CD14-positive monocyte (primary cell): ENCODE results near the gene METTL6. TPM values are rescaled to one million over a fixed set of nuclear protein-coding genes. Genes with fewer than 3 reads are reported as not detected.

Experiments
- DNase-seq, 3 donors: peaks; one replicate each; pipeline ENCODE4 v3.0.0-alpha.2; 2011 to 2022
- H2AFZ ChIP-seq: 2 replicates; pipeline ENCODE4 v1.6.0; 2012; ENCODE audit warnings: mild to moderate bottlenecking, low read depth, low read length, inconsistent platforms; ENCODE audit not compliant: insufficient read depth, poor library complexity, severe bottlenecking
- H3K27ac ChIP-seq, 2 donors: 1 replicate in 1 of 2; 2 replicates in 1 of 2; pipeline ENCODE4 v1.5.1; 2012 to 2013; ENCODE audit warnings: low read length in 2 of 2, control low read depth in 1 of 2, inconsistent platforms in 1 of 2, low read depth in 1 of 2, mild to moderate bottlenecking in 1 of 2
- H3K27me3 ChIP-seq, 2 donors: one replicate each; pipeline versions ENCODE4 v1.6.0 to v1.6.1; 2011 to 2013; ENCODE audit warnings: low read length in 2 of 2; ENCODE audit not compliant: control insufficient read depth in 2 of 2, insufficient read depth in 2 of 2
- H3K36me3 ChIP-seq, 2 donors: replicated peaks in 1 of 2; 1 replicate in 1 of 2; 2 replicates in 1 of 2; pipeline versions ENCODE4 v1.5.1 to v1.6.1; 2012 to 2013; ENCODE audit warnings: low read length in 2 of 2, control low read depth in 1 of 2, inconsistent platforms in 1 of 2, mild to moderate bottlenecking in 1 of 2; ENCODE audit not compliant: insufficient read depth in 2 of 2, control insufficient read depth in 1 of 2
- H3K4me1 ChIP-seq, 2 donors: 1 replicate in 1 of 2; 2 replicates in 1 of 2; pipeline versions ENCODE4 v1.5.1 to v1.6.1; 2012 to 2013; ENCODE audit warnings: low read length in 2 of 2, control low read depth in 1 of 2, inconsistent platforms in 1 of 2, mild to moderate bottlenecking in 1 of 2, moderate library complexity in 1 of 2; ENCODE audit not compliant: insufficient read depth in 2 of 2, control insufficient read depth in 1 of 2
- H3K4me2 ChIP-seq: replicated peaks from 2 replicates; pipeline ENCODE3; 2012; ENCODE audit warnings: low read length, moderate library complexity, mild to moderate bottlenecking; ENCODE audit not compliant: poor library complexity, severe bottlenecking; ENCODE audit errors: extremely low read depth
- H3K4me3 ChIP-seq, 3 experiments: fragments of 200-600 bp in 1 of 3; sonication (generic) in 1 of 3; replicated peaks in 1 of 3; 1 replicate in 2 of 3; 2 replicates in 1 of 3; pipeline ENCODE4 v1.5.1; 2011 to 2013; ENCODE audit warnings: low read length in 3 of 3, mild to moderate bottlenecking in 3 of 3, control low read depth in 2 of 3, low read depth in 2 of 3, inconsistent platforms in 1 of 3, moderate library complexity in 1 of 3
- H3K79me2 ChIP-seq: 2 replicates; pipeline ENCODE4 v1.6.0; 2012; ENCODE audit warnings: mild to moderate bottlenecking, control low read depth, inconsistent platforms, low read length, moderate library complexity; ENCODE audit not compliant: insufficient read depth
- H3K9ac ChIP-seq: 2 replicates; pipeline ENCODE4 v1.6.0; 2017; ENCODE audit warnings: low read length, mild to moderate bottlenecking; ENCODE audit not compliant: insufficient read depth, poor library complexity, severe bottlenecking
- H3K9me3 ChIP-seq, 2 donors: replicated peaks in 1 of 2; 1 replicate in 1 of 2; 2 replicates in 1 of 2; pipeline versions ENCODE4 v1.5.1 to v1.6.1; 2012 to 2013; ENCODE audit warnings: low read length in 2 of 2, control low read depth in 1 of 2; ENCODE audit not compliant: control insufficient read depth in 1 of 2, insufficient read depth in 1 of 2
- H4K20me1 ChIP-seq: 2 replicates; pipeline ENCODE4 v1.6.0; 2012; ENCODE audit warnings: mild to moderate bottlenecking, low read length, control low read depth, moderate library complexity; ENCODE audit not compliant: insufficient read depth
- H3K27ac Mint-ChIP-seq, 7 donors: one replicate each; pipeline ENCODE4 v1.8.0; 2020; ENCODE audit warnings: mild to moderate bottlenecking in 7 of 7, mixed read lengths in 7 of 7, moderate library complexity in 6 of 7, inconsistent platforms in 2 of 7
- H3K27me3 Mint-ChIP-seq, 3 donors: one replicate each; pipeline ENCODE4 v1.8.0; 2021 to 2022; ENCODE audit warnings: low read depth in 3 of 3, mild to moderate bottlenecking in 3 of 3, mixed read lengths in 3 of 3, moderate library complexity in 3 of 3, inconsistent platforms in 1 of 3
- H3K36me3 Mint-ChIP-seq, 2 donors: one replicate each; pipeline ENCODE4 v1.8.0; 2020; ENCODE audit warnings: mixed read lengths in 2 of 2, inconsistent platforms in 1 of 2, mild to moderate bottlenecking in 1 of 2
- H3K4me1 Mint-ChIP-seq: one replicate; pipeline ENCODE4 v1.8.0; 2020; ENCODE audit warnings: mild to moderate bottlenecking, mixed read lengths
- H3K4me3 Mint-ChIP-seq, 2 donors: one replicate each; pipeline ENCODE4 v1.8.0; 2020; ENCODE audit warnings: mild to moderate bottlenecking in 2 of 2, mixed read lengths in 2 of 2, moderate library complexity in 1 of 2
- H3K9me3 Mint-ChIP-seq, 7 donors: one replicate each; pipeline ENCODE4 v1.8.0; 2020 to 2022; ENCODE audit warnings: mixed read lengths in 7 of 7, mild to moderate bottlenecking in 6 of 7, moderate library complexity in 6 of 7, inconsistent platforms in 2 of 7
- CTCF ChIP-seq: fragments of 200-600 bp; IDR thresholded peaks from one replicate; pipeline ENCODE4 v1.8.0; 2022; ENCODE audit warnings: antibody characterized with exemption, mild to moderate bottlenecking
- WGBS: methylation state at CpG from one replicate; pipeline ENCODE4 v1.1.5; 2013; ENCODE audit warnings: missing lambda C conversion rate; ENCODE audit not compliant: insufficient coverage; 5-methylcytosine and 5-hydroxymethylcytosine counted together
- intact Hi-C, 2 donors: fragments of 100-400 bp; cut with micrococcal nuclease; formaldehyde crosslinking; loops; one replicate each; pipeline versions ENCODE4 v1.15.0 to v1.15.1; 2023
- polyA plus RNA-seq, 3 donors: library from polyadenylated mRNA; depleted of rRNA in 1 of 3; unstranded in 2 of 3; stranded (reverse) in 1 of 3; fragments of 300-500 nt in 2 of 3; fragments of >200 nt in 1 of 3; fragmentation: Illumina TruSeq in 2 of 3; gene quantifications; 1 replicate in 2 of 3; 2 replicates in 1 of 3; pipeline ENCODE4 v1.2.3, GENCODE V29; 2012 to 2021

The METTL6 gene
- polyA plus RNA-seq, 3 donors: 4.4 to 15.1 (median 9.1) TPM

GRCh38 chr3:15384510-15385237, 42.7 kb downstream of the METTL6 start:
- no peak overlapping the region for H3K9ac ChIP-seq
- Mint-ChIP-seq H3K27me3 (peaks cover 0 to 2% (median 1%) of the 10 kb centered on the region in 3 donors), H3K4me1 (peaks cover 37% of the 10 kb centered on the region), H3K4me3 (no peak overlapping the region), H3K36me3 (no peaks in the 10 kb centered on the region), H3K9me3 (peaks cover 0 to 7% (median 3%) of the 10 kb centered on the region in 7 donors), H3K27ac (peak overlapping the region in 6 of 7 donors; percentile 4 to 75 (median 25))
- H3K36me3 ChIP-seq: no peaks in the 10 kb centered on the region
- no peak overlapping the region for H3K4me2 ChIP-seq
- H3K9me3 ChIP-seq: no peaks in the 10 kb centered on the region
- H4K20me1 ChIP-seq: no peaks in the 10 kb centered on the region
- no peaks in the 10 kb centered on the region for H3K27me3 ChIP-seq
- no peak overlapping the region for H3K4me3 ChIP-seq
- H3K27ac ChIP-seq: no peak overlapping the region
- TF ChIP-seq CTCF: no peak
- no peak overlapping the region for H2AFZ ChIP-seq
- intact Hi-C loops: no loop called here
- 100% methylated on average over 2 of the region's 4 CpGs for WGBS
- H3K4me1 ChIP-seq: peaks cover 23 to 26% of the 10 kb centered on the region in 2 donors
- no peaks in the 10 kb centered on the region for H3K79me2 ChIP-seq
- no peak for DNase-seq

GRCh38 chr3:15382405-15382923, 44.9 kb downstream of the METTL6 start:
- DNase-seq: no peak
- H3K9me3 Mint-ChIP-seq: peaks cover 0 to 7% (median 3%) of the 10 kb centered on the region in 7 donors
- peaks cover 40% of the 10 kb centered on the region for H3K4me1 Mint-ChIP-seq
- TF ChIP-seq CTCF: no peak
- Histone ChIP-seq H3K9me3 (no peaks in the 10 kb centered on the region), H3K4me1 (peaks cover 26 to 31% of the 10 kb centered on the region in 2 donors), H3K36me3 (no peaks in the 10 kb centered on the region), H3K79me2 (no peaks in the 10 kb centered on the region), H3K4me2 (no peak overlapping the region), H4K20me1 (no peaks in the 10 kb centered on the region), H3K4me3 (no peak overlapping the region), H2AFZ (no peak overlapping the region), H3K27ac (no peak overlapping the region), H3K9ac (no peak overlapping the region), H3K27me3 (no peaks in the 10 kb centered on the region)
- no peaks in the 10 kb centered on the region for H3K36me3 Mint-ChIP-seq
- WGBS: no CpG with 5 or more reads among the region's 3 CpGs
- peak overlapping the region in 1 of 7 donors; percentile 13 for H3K27ac Mint-ChIP-seq
- H3K4me3 Mint-ChIP-seq: no peak overlapping the region
- intact Hi-C loops: no loop called here
- peaks cover 0 to 2% (median 1%) of the 10 kb centered on the region in 3 donors for H3K27me3 Mint-ChIP-seq
